H9 (cell line): ENCODE results near the gene CCR1. TPM values are rescaled to one million over a fixed set of nuclear protein-coding genes. Genes with fewer than 3 reads are reported as not detected.

Experiments
- DNase-seq: peaks from one replicate; pipeline ENCODE4 v3.0.0-alpha.2; 2017
- H2AFZ ChIP-seq: one replicate; pipeline ENCODE4 v1.6.1; 2013; ENCODE audit warnings: mild to moderate bottlenecking, low read length, control low read depth, moderate library complexity
- H2AK5ac ChIP-seq: 2 replicates; pipeline ENCODE4 v1.6.1; 2013; ENCODE audit warnings: low read length, control low read depth, mixed read lengths; ENCODE audit not compliant: insufficient read length
- H2BK120ac ChIP-seq: one replicate; pipeline ENCODE4 v1.6.1; 2013; ENCODE audit warnings: low read depth, mild to moderate bottlenecking, low read length, control low read depth, inconsistent platforms; ENCODE audit not compliant: poor library complexity, severe bottlenecking
- H2BK12ac ChIP-seq: 2 replicates; pipeline ENCODE4 v1.6.1; 2013; ENCODE audit warnings: low read length, control low read depth, mixed read lengths, low read depth; ENCODE audit not compliant: insufficient read length
- H2BK15ac ChIP-seq: 2 replicates; pipeline ENCODE4 v1.6.1; 2013; ENCODE audit warnings: low read depth, low read length, control low read depth
- H2BK20ac ChIP-seq: one replicate; pipeline ENCODE4 v1.6.1; 2013; ENCODE audit warnings: low read depth, mild to moderate bottlenecking, low read length, control low read depth, inconsistent platforms; ENCODE audit not compliant: poor library complexity, severe bottlenecking
- H2BK5ac ChIP-seq: 2 replicates; pipeline ENCODE4 v1.6.1; 2013; ENCODE audit warnings: low read length, control low read depth, mixed read lengths; ENCODE audit not compliant: insufficient read length
- H3K14ac ChIP-seq: 2 replicates; pipeline ENCODE4 v1.6.1; 2013; ENCODE audit warnings: low read length, control low read depth; ENCODE audit not compliant: insufficient read depth
- H3K18ac ChIP-seq: 2 replicates; pipeline ENCODE4 v1.6.1; 2013; ENCODE audit warnings: low read depth, mild to moderate bottlenecking, mixed read lengths, low read length, control low read depth; ENCODE audit not compliant: insufficient read length
- H3K23ac ChIP-seq: 2 replicates; pipeline ENCODE4 v1.6.1; 2013; ENCODE audit warnings: low read length, control low read depth, mixed read lengths, low read depth; ENCODE audit not compliant: insufficient read length
- H3K23me2 ChIP-seq: 2 replicates; pipeline ENCODE4 v1.6.1; 2013; ENCODE audit warnings: low read depth, mild to moderate bottlenecking, mixed read lengths, low read length, control low read depth; ENCODE audit not compliant: insufficient read length, poor library complexity, severe bottlenecking
- H3K27ac ChIP-seq: 2 replicates; pipeline ENCODE4 v1.5.1; 2013; ENCODE audit warnings: low read length, control low read depth, mixed read lengths, low read depth; ENCODE audit not compliant: insufficient read length
- H3K27me3 ChIP-seq: 2 replicates; pipeline ENCODE4 v1.6.1; 2013; ENCODE audit warnings: low read length, control low read depth, inconsistent platforms; ENCODE audit not compliant: insufficient read depth
- H3K4ac ChIP-seq: 2 replicates; pipeline ENCODE4 v1.6.1; 2013; ENCODE audit warnings: low read depth, mild to moderate bottlenecking, control low read depth, inconsistent platforms, low read length, moderate library complexity
- H3K4me1 ChIP-seq: 2 replicates; pipeline ENCODE4 v1.6.1; 2013; ENCODE audit warnings: low read length, control low read depth, inconsistent platforms; ENCODE audit not compliant: insufficient read depth
- H3K4me2 ChIP-seq: 2 replicates; pipeline ENCODE4 v1.6.1; 2013; ENCODE audit warnings: low read length, control low read depth, mixed read lengths; ENCODE audit not compliant: insufficient read length, insufficient read depth
- H3K56ac ChIP-seq: 2 replicates; pipeline ENCODE4 v1.6.1; 2013; ENCODE audit warnings: low read depth, mild to moderate bottlenecking, mixed read lengths, low read length, control low read depth; ENCODE audit not compliant: insufficient read length
- H3K79me1 ChIP-seq: 2 replicates; pipeline ENCODE4 v1.6.1; 2013; ENCODE audit warnings: low read depth, mild to moderate bottlenecking, moderate library complexity, low read length, control low read depth, inconsistent platforms; ENCODE audit not compliant: insufficient read depth, poor library complexity, severe bottlenecking
- H3K79me2 ChIP-seq: 2 replicates; pipeline ENCODE4 v1.6.1; 2013; ENCODE audit warnings: low read length, control low read depth, inconsistent platforms; ENCODE audit not compliant: insufficient read depth
- H3K9ac ChIP-seq: 2 replicates; pipeline ENCODE4 v1.6.1; 2013; ENCODE audit warnings: low read length, control low read depth, mixed read lengths; ENCODE audit not compliant: insufficient read length; ENCODE audit errors: extremely low read depth
- H3K9me3 ChIP-seq: one replicate; pipeline ENCODE4 v1.6.1; 2013; ENCODE audit warnings: low read depth, low read length, inconsistent platforms; ENCODE audit not compliant: control insufficient read depth
- H3T11ph ChIP-seq: one replicate; pipeline ENCODE4 v1.6.1; 2013; ENCODE audit warnings: mild to moderate bottlenecking, low read length, control low read depth, inconsistent platforms
- H4K20me1 ChIP-seq: one replicate; pipeline ENCODE4 v1.6.1; 2013; ENCODE audit not compliant: control insufficient read depth, insufficient read length, insufficient read depth
- H4K5ac ChIP-seq: 2 replicates; pipeline ENCODE4 v1.6.1; 2013; ENCODE audit warnings: low read depth, mild to moderate bottlenecking, mixed read lengths, low read length, control low read depth; ENCODE audit not compliant: insufficient read length
- H4K8ac ChIP-seq: replicated peaks from 2 replicates; pipeline ENCODE4 v1.6.1; 2013; ENCODE audit warnings: low read length, control low read depth, mixed read lengths, low read depth; ENCODE audit not compliant: insufficient read length
- H4K91ac ChIP-seq: 2 replicates; pipeline ENCODE4 v1.6.1; 2013; ENCODE audit warnings: low read depth, mild to moderate bottlenecking, moderate library complexity, mixed read lengths, low read length, control low read depth; ENCODE audit not compliant: insufficient read length
- H3K27ac Mint-ChIP-seq, 3 experiments: 2 replicates in 2 of 3; 3 replicates in 1 of 3; pipeline ENCODE4 v1.8.0; 2020 to 2021; ENCODE audit warnings: mixed read lengths in 3 of 3, mild to moderate bottlenecking in 1 of 3, moderate library complexity in 1 of 3
- H3K27me3 Mint-ChIP-seq: 2 replicates; pipeline ENCODE4 v1.8.0; 2021; ENCODE audit warnings: low read depth, mild to moderate bottlenecking, moderate library complexity, mixed read lengths
- H3K36me3 Mint-ChIP-seq, 3 experiments: 2 replicates in 2 of 3; 3 replicates in 1 of 3; pipeline ENCODE4 v1.8.0; 2020 to 2021; ENCODE audit warnings: low read depth in 3 of 3, mixed read lengths in 3 of 3; ENCODE audit not compliant: insufficient read depth in 1 of 3
- H3K4me1 Mint-ChIP-seq, 2 experiments: 2 replicates each; pipeline ENCODE4 v1.8.0; 2020; ENCODE audit warnings: mixed read lengths in 2 of 2
- H3K4me3 Mint-ChIP-seq, 2 experiments: 2 replicates in 1 of 2; 3 replicates in 1 of 2; pipeline ENCODE4 v1.8.0; 2020 to 2021; ENCODE audit warnings: mild to moderate bottlenecking in 2 of 2, mixed read lengths in 2 of 2, moderate library complexity in 1 of 2
- H3K9me3 Mint-ChIP-seq, 2 experiments: 2 replicates in 1 of 2; 3 replicates in 1 of 2; pipeline ENCODE4 v1.8.0; 2020; ENCODE audit warnings: mild to moderate bottlenecking in 2 of 2, mixed read lengths in 2 of 2, moderate library complexity in 1 of 2
- CTCF ChIP-seq: fragments of 200-600 bp; sonication (generic); conservative IDR thresholded peaks from 3 replicates; pipeline ENCODE4 v1.8.0; 2021; ENCODE audit warnings: antibody characterized with exemption, mild to moderate bottlenecking
- WGBS: extraction: QIAGEN DNeasy Blood & Tissue Kit; methylation state at CpG from one replicate; pipeline ENCODE4 v1.1.7; 2013; ENCODE audit warnings: missing lambda C conversion rate, low lambda C conversion rate, mixed read lengths; ENCODE audit not compliant: insufficient read length; ENCODE audit errors: extremely low coverage; 5-methylcytosine and 5-hydroxymethylcytosine counted together
- total RNA-seq: library from RNA; stranded (reverse); gene quantifications from 2 replicates; pipeline ENCODE4 v1.2.1, GENCODE V29; 2021

Gene CCR1
- total RNA-seq, 1 experiment from 2014 or later, result not detected

GRCh38 chr3:46231323-46231722 is 23.2 kb upstream of the CCR1 start:
- Histone ChIP-seq H2BK15ac (no peak overlapping the region), H3K27me3 (no peaks in the 10 kb centered on the region), H3K9me3 (no peaks in the 10 kb centered on the region), H3K23ac (no peak overlapping the region), H3K27ac (no peak overlapping the region), H3K23me2 (no peaks in the 10 kb centered on the region), H4K20me1 (no peaks in the 10 kb centered on the region), H2BK20ac (no peak overlapping the region), H4K5ac (no peak overlapping the region), H3K4me2 (no peak overlapping the region), H3K14ac (no peak overlapping the region), H2AFZ (no peak overlapping the region), H2BK5ac (no peak overlapping the region), H3K18ac (no peak overlapping the region), H3K79me1 (no peaks in the 10 kb centered on the region), H2AK5ac (no peak overlapping the region), H3K9ac (no peak overlapping the region), H2BK120ac (no peak overlapping the region), H3K4ac (no peak overlapping the region), H2BK12ac (no peak overlapping the region), H4K91ac (no peak overlapping the region), H3K4me1 (no peaks in the 10 kb centered on the region), H3K79me2 (no peaks in the 10 kb centered on the region), H3K56ac (no peak overlapping the region), H3T11ph (no peak overlapping the region), H4K8ac (no peak overlapping the region)
- H3K27me3 Mint-ChIP-seq, result peaks cover 6% of the 10 kb centered on the region; the same call in 1 of the 2 replicates
- no peak overlapping the region for H3K27ac Mint-ChIP-seq
- H3K4me1 Mint-ChIP-seq, result no peaks in the 10 kb centered on the region
- TF ChIP-seq CTCF, result no peak
- no peak overlapping the region for H3K4me3 Mint-ChIP-seq
- peaks cover 2 to 3% of the 10 kb centered on the region in 2 experiments; a peak in 3 of 5 replicates for H3K9me3 Mint-ChIP-seq
- no peaks in the 10 kb centered on the region for H3K36me3 Mint-ChIP-seq
- 100% methylated on average over 1 of the region's 5 CpGs for WGBS
- DNase-seq, result no peak
